Measurements from ENCODE around the gene SPRR2D. TPM values are rescaled to one million over a fixed set of nuclear protein-coding genes. Genes with fewer than 3 reads are reported as not detected.

Gene SPRR2D
- polyA plus RNA-seq (2012; ENCODE audit: insufficient read length, low read depth), result not detected

GRCh38 chr1:153040950-153041631 lies at the start of gene SPRR2D:
Gene SPRR2D, minus strand, starts transcription at chr1:153041120. Its CDS starts 774 bp downstream, at chr1:153040346.
- TF ChIP-seq SIN3A (IDR thresholded peaks at IDR 0.05; ENCODE audit: borderline replicate concordance, insufficient read depth, low read length) (no peak), POLR2AphosphoS5 (IDR thresholded peaks at IDR 0.05; ENCODE audit: low read depth, low read length) (no peak), FOXP2 (optimal IDR thresholded peaks at IDR 0.05; ENCODE audit: borderline replicate concordance, extremely low read depth, extremely low read length, insufficient read depth) (no peak), REST (IDR thresholded peaks at IDR 0.05; ENCODE audit: insufficient read depth in 1 of 2, low read depth in 2 of 2, low read length in 2 of 2) (no peak), TAF1 (IDR thresholded peaks at IDR 0.05; ENCODE audit: borderline replicate concordance, insufficient read depth, low read length) (no peak)

- TF ChIP-seq SIN3A (IDR thresholded peaks at IDR 0.05; ENCODE audit: borderline replicate concordance, insufficient read depth, low read length), result no peak
- no peak for TF ChIP-seq FOXP2 (optimal IDR thresholded peaks at IDR 0.05; ENCODE audit: borderline replicate concordance, extremely low read depth, extremely low read length, insufficient read depth)
- no peak for TF ChIP-seq TAF1 (IDR thresholded peaks at IDR 0.05; ENCODE audit: borderline replicate concordance, insufficient read depth, low read length)
- no peak for TF ChIP-seq REST (IDR thresholded peaks at IDR 0.05; ENCODE audit: insufficient read depth in 1 of 2, low read depth in 2 of 2, low read length in 2 of 2)
- no peak for TF ChIP-seq POLR2AphosphoS5 (IDR thresholded peaks at IDR 0.05; ENCODE audit: low read depth, low read length)
Observed at GRCh38 chr1:153087652-153088051, 46.7 kb upstream of the SPRR2D start.

GRCh38 chr1:153081736-153082135 lies 40.8 kb upstream of the SPRR2D start:
- TF ChIP-seq POLR2AphosphoS5 (IDR thresholded peaks at IDR 0.05; ENCODE audit: low read depth, low read length) (no peak), REST (IDR thresholded peaks at IDR 0.05; ENCODE audit: insufficient read depth in 1 of 2, low read depth in 2 of 2, low read length in 2 of 2) (no peak)

- TF ChIP-seq TAF1 (IDR thresholded peaks at IDR 0.05; ENCODE audit: borderline replicate concordance, insufficient read depth, low read length), result no peak
- no peak for TF ChIP-seq REST (IDR thresholded peaks at IDR 0.05; ENCODE audit: insufficient read depth in 1 of 2, low read depth in 2 of 2, low read length in 2 of 2)
- TF ChIP-seq POLR2AphosphoS5 (IDR thresholded peaks at IDR 0.05; ENCODE audit: low read depth, low read length), result no peak
- TF ChIP-seq FOXP2 (optimal IDR thresholded peaks at IDR 0.05; ENCODE audit: borderline replicate concordance, extremely low read depth, extremely low read length, insufficient read depth), result no peak
- no peak for TF ChIP-seq SIN3A (IDR thresholded peaks at IDR 0.05; ENCODE audit: borderline replicate concordance, insufficient read depth, low read length)
Observed at GRCh38 chr1:153072806-153073726, 32.1 kb upstream of the SPRR2D start.

All from PFSK-1 (cell line).